Measurements from ENCODE around the gene ZNF385D. TPM values are rescaled to one million over a fixed set of nuclear protein-coding genes. Genes with fewer than 3 reads are reported as not detected.

The ZNF385D gene
- total RNA-seq, 1 donor from 2014 or later = not detected

DNA sequence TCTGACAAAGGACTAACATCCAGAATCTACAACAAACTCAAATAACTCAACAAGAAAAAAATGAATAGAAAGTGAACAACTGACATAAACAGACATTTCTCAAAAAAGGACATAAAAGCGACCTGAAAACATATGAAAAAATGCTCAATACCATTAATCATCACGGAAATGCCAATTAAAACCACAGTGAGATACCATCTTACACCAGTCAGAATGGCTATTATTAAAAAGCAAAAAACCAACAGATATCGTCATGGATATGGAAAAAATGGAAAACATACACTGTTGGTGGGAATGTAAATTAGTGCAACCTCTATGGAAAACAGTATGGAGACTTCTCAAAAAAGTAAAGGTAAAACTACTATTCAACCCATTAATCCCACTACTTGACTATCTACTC is 53.3 kb downstream of the ZNF385D start:
- TF ChIP-seq, protein P1, sequence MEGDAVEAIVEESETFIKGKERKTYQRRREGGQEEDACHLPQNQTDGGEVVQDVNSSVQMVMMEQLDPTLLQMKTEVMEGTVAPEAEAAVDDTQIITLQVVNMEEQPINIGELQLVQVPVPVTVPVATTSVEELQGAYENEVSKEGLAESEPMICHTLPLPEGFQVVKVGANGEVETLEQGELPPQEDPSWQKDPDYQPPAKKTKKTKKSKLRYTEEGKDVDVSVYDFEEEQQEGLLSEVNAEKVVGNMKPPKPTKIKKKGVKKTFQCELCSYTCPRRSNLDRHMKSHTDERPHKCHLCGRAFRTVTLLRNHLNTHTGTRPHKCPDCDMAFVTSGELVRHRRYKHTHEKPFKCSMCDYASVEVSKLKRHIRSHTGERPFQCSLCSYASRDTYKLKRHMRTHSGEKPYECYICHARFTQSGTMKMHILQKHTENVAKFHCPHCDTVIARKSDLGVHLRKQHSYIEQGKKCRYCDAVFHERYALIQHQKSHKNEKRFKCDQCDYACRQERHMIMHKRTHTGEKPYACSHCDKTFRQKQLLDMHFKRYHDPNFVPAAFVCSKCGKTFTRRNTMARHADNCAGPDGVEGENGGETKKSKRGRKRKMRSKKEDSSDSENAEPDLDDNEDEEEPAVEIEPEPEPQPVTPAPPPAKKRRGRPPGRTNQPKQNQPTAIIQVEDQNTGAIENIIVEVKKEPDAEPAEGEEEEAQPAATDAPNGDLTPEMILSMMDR (IDR thresholded peaks at IDR 0.05; ENCODE audit: insufficient read depth, low read length, poor library complexity, severe bottlenecking) = no peak
- no peak for DNase-seq (ENCODE audit: low read depth)
- Histone ChIP-seq H3K4me3 (ENCODE audit: low read depth, low read length) (no peak overlapping the region), H3K36me3 (ENCODE audit: control insufficient read depth, insufficient read depth, low read length) (no peaks in the 10 kb centered on the region), H3K27me3 (ENCODE audit: control insufficient read depth, insufficient read depth, low read length) (no peaks in the 10 kb centered on the region)

DNA sequence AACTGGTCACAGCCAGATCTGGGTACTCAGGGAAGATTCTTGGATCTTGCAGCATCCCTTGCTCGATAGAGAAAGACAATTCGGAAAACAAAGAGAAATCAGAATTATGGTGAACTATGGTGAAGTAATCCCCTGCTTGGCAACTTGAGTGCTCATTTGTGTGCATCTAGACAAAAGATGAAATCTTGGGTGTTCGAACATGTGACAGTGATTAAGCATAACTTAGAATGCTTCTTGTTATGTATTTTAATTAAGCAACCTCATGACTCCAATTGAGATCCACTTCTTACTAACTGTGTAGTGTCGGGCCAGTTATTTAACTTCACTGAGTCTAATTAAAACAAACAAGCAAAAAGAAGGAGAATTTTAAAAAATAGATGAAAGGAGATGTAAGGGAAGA is 56.5 kb downstream of the ZNF385D start:
- TF ChIP-seq, protein P1 (IDR thresholded peaks at IDR 0.05; ENCODE audit: insufficient read depth, low read length, poor library complexity, severe bottlenecking) = no peak

DNA sequence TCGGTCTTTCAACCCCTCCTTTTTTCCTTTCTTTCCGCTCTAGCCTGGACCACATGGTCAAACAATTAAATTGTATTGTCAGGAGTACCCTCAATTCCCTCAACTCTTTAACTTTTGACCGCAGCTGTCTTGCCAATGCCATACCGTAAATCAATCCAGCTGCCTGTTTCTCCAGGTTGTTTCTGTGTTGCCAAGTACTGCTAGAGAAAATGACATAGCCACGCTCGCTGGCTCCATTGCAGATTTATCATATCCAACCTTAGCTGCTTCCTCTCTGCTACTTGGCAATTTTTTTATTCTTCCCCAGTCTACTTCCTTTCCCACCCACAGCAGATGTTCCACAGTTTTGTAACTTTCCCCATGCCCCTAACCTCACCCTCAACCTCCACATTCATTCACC is 60.0 kb downstream of the ZNF385D start:
- Histone ChIP-seq H3K36me3 (ENCODE audit: control insufficient read depth, insufficient read depth, low read length) (no peaks in the 10 kb centered on the region), H3K4me3 (ENCODE audit: low read depth, low read length) (no peak overlapping the region), H3K27me3 (ENCODE audit: control insufficient read depth, insufficient read depth, low read length) (no peaks in the 10 kb centered on the region)
- TF ChIP-seq, protein P1 (IDR thresholded peaks at IDR 0.05; ENCODE audit: insufficient read depth, low read length, poor library complexity, severe bottlenecking) = no peak
- DNase-seq (ENCODE audit: low read depth) = no peak

More for the DNA sequence above, 56.5 kb downstream of the ZNF385D start:
- Histone ChIP-seq H3K4me3 (ENCODE audit: low read depth, low read length) (no peak overlapping the region), H3K36me3 (ENCODE audit: control insufficient read depth, insufficient read depth, low read length) (no peaks in the 10 kb centered on the region), H3K27me3 (ENCODE audit: control insufficient read depth, insufficient read depth, low read length) (no peaks in the 10 kb centered on the region)
- no peak for DNase-seq (ENCODE audit: low read depth)

DNA sequence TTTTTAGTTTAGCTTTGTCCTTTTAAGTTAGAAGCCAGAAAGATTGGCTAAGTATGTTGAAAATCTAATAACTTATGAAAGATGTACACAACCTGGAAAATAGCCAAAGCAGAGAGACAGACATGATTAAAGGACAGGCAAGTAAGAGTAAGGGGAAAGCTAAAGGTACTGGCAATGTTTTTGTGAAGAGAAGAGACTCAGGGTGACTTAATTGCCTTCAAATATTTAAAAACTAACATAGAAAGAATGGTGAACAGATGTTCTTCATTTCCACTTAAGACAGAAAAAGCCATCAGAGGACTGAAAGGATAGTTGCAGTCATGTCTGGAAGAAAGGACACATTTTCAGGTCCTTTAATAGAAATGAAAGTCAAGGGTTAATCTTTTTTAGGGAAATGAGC is 68.8 kb downstream of the ZNF385D start:
- Histone ChIP-seq H3K27me3 (ENCODE audit: control insufficient read depth, insufficient read depth, low read length) (no peaks in the 10 kb centered on the region), H3K4me3 (ENCODE audit: low read depth, low read length) (no peak overlapping the region), H3K36me3 (ENCODE audit: control insufficient read depth, insufficient read depth, low read length) (no peaks in the 10 kb centered on the region)
- TF ChIP-seq, protein P1 (IDR thresholded peaks at IDR 0.05; ENCODE audit: insufficient read depth, low read length, poor library complexity, severe bottlenecking) = no peak
- DNase-seq (ENCODE audit: low read depth) = no peak

DNA sequence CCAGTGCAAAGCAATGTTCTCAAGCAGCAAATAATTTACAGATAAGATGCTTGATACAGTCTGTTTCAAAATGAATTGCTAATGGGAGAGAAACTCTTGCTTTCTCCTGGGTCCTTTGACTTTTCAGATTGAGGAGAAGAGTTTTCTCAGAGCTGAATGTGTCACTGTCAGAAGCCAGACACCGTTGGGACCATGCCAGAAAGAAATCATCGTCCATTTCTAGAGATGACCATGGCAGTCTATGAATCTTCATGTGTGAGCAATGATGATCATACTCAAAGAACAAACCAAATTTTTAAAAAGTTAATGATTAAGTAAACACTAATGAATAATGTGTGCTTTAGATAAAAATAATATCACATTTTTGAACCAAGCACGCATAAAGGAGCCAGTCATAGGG is 77.6 kb downstream of the ZNF385D start:
- H3K27me3 ChIP-seq (ENCODE audit: control insufficient read depth, insufficient read depth, low read length) = no peaks in the 10 kb centered on the region
- TF ChIP-seq, protein P1 (IDR thresholded peaks at IDR 0.05; ENCODE audit: insufficient read depth, low read length, poor library complexity, severe bottlenecking) = no peak
- no peaks in the 10 kb centered on the region for H3K36me3 ChIP-seq (ENCODE audit: control insufficient read depth, insufficient read depth, low read length)
- no peak overlapping the region for H3K4me3 ChIP-seq (ENCODE audit: low read depth, low read length)
- no peak for DNase-seq (ENCODE audit: low read depth)

DNA sequence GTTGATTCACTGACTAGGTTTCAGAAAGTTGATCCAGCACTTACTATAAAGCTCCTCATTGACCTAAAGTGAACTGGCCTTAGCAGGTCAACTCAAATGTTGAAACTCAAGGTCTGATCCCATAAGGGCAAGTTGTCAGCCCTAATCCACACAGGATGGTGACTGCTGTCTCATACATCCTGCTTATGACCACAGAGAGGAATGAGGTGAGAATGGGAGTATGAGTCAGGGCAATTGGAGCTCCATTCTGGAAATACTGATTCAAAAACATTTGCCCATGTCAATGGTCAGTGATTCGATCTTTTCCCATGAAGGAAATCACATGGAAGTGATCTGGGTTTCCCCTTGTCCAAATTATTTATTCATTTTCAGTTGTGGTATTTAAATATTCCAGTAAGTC is 78.7 kb downstream of the ZNF385D start:
- no peaks in the 10 kb centered on the region for H3K27me3 ChIP-seq (ENCODE audit: control insufficient read depth, insufficient read depth, low read length)
- H3K36me3 ChIP-seq (ENCODE audit: control insufficient read depth, insufficient read depth, low read length) = no peaks in the 10 kb centered on the region
- no peak overlapping the region for H3K4me3 ChIP-seq (ENCODE audit: low read depth, low read length)
- TF ChIP-seq, protein P1 (IDR thresholded peaks at IDR 0.05; ENCODE audit: insufficient read depth, low read length, poor library complexity, severe bottlenecking) = no peak
- DNase-seq (ENCODE audit: low read depth) = peak; percentile 87

All from kidney epithelial cell (primary cell).